ENCODE results near the gene ATG2B. TPM values are rescaled to one million over a fixed set of nuclear protein-coding genes. Genes with fewer than 3 reads are reported as not detected.

Gene ATG2B
- total and polyA plus RNA-seq, 9 of the 15 experiments (the other 6 are each of a cell fraction or from before 2014, with no cell fraction given) = 0.83 to 12.9 (median 8.7) TPM

GRCh38 chr14:96250485-96250884, 112.7 kb downstream of the ATG2B start (continued):
- no peak for TF ChIP-seq ZNF318 (IDR thresholded peaks at IDR 0.05; ENCODE audit: borderline replicate concordance in 1 of 2, low read depth in 1 of 2)
- TF ChIP-seq HMGN3 (IDR thresholded peaks at IDR 0.05; ENCODE audit: borderline replicate concordance, extremely low read depth, insufficient read length, low read depth, low read length) = no peak
- no peak for TF ChIP-seq HCFC1 (IDR thresholded peaks at IDR 0.05; ENCODE audit: low read depth, low read length)
- TF ChIP-seq ARID4B (CRISPR knock-in tag; IDR thresholded peaks at IDR 0.05) = no peak
- TF ChIP-seq ZC3H11A (IDR thresholded peaks at IDR 0.05; ENCODE audit: low read depth, low read length) = no peak
